ENCODE data around the gene KLHDC9.
A peak's percentile ranks its signal among the peaks of the same experiment; 100 is the strongest.

KLHDC9 gene

GRCh38 chr1:161074676-161075368 is 23.3 kb upstream of the KLHDC9 start:
- TF ChIP-seq TAF1 (IDR thresholded peaks at IDR 0.05; ENCODE audit: low read depth, low read length) (no peak), PAX5 (IDR thresholded peaks at IDR 0.05; ENCODE audit: insufficient read depth, low read length, severe bottlenecking) (no peak), POLR2A (IDR thresholded peaks at IDR 0.05; ENCODE audit: low read depth, low read length) (no peak), POLR2AphosphoS5 (IDR thresholded peaks at IDR 0.05; ENCODE audit: low read depth, low read length) (no peak), POU2F2 (IDR thresholded peaks at IDR 0.05; ENCODE audit: low read depth, low read length) (no peak), SPI1 (IDR thresholded peaks at IDR 0.05; ENCODE audit: low read depth, low read length) (no peak)
- peak; percentile 35 for FAIRE-seq
- no peak for DNase-seq (ENCODE audit: insufficient read length, low spot score)

- FAIRE-seq (no peak), DNase-seq (ENCODE audit: insufficient read length, low spot score) (no peak)
- TF ChIP-seq POU2F2 (IDR thresholded peaks at IDR 0.05; ENCODE audit: low read depth, low read length) (no peak), SPI1 (IDR thresholded peaks at IDR 0.05; ENCODE audit: low read depth, low read length) (no peak), PAX5 (IDR thresholded peaks at IDR 0.05; ENCODE audit: insufficient read depth, low read length, severe bottlenecking) (no peak), POLR2AphosphoS5 (IDR thresholded peaks at IDR 0.05; ENCODE audit: low read depth, low read length) (no peak), POLR2A (IDR thresholded peaks at IDR 0.05; ENCODE audit: low read depth, low read length) (no peak), TAF1 (IDR thresholded peaks at IDR 0.05; ENCODE audit: low read depth, low read length) (no peak)
These were observed 21.8 kb upstream of the KLHDC9 start for GRCh38 chr1:161076410-161076809.

GRCh38 chr1:161077426-161077825 is 20.7 kb upstream of the KLHDC9 start:
- DNase-seq (ENCODE audit: insufficient read length, low spot score), result no peak
- FAIRE-seq, result no peak

GRCh38 chr1:161079436-161080110 is 18.6 kb upstream of the KLHDC9 start:
- DNase-seq (ENCODE audit: insufficient read length, low spot score) (no peak), FAIRE-seq (no peak)
- TF ChIP-seq TAF1 (IDR thresholded peaks at IDR 0.05; ENCODE audit: low read depth, low read length) (no peak), PAX5 (IDR thresholded peaks at IDR 0.05; ENCODE audit: insufficient read depth, low read length, severe bottlenecking) (no peak), POLR2AphosphoS5 (IDR thresholded peaks at IDR 0.05; ENCODE audit: low read depth, low read length) (no peak), SPI1 (IDR thresholded peaks at IDR 0.05; ENCODE audit: low read depth, low read length) (no peak), POLR2A (IDR thresholded peaks at IDR 0.05; ENCODE audit: low read depth, low read length) (no peak), POU2F2 (IDR thresholded peaks at IDR 0.05; ENCODE audit: low read depth, low read length) (no peak)

More at GRCh38 chr1:161077426-161077825, 20.7 kb upstream of the KLHDC9 start:
- TF ChIP-seq POLR2AphosphoS5 (IDR thresholded peaks at IDR 0.05; ENCODE audit: low read depth, low read length) (no peak), TAF1 (IDR thresholded peaks at IDR 0.05; ENCODE audit: low read depth, low read length) (no peak), POLR2A (IDR thresholded peaks at IDR 0.05; ENCODE audit: low read depth, low read length) (no peak), PAX5 (IDR thresholded peaks at IDR 0.05; ENCODE audit: insufficient read depth, low read length, severe bottlenecking) (no peak), SPI1 (IDR thresholded peaks at IDR 0.05; ENCODE audit: low read depth, low read length) (no peak), POU2F2 (IDR thresholded peaks at IDR 0.05; ENCODE audit: low read depth, low read length) (no peak)

GRCh38 chr1:161080441-161081405 is 17.4 kb upstream of the KLHDC9 start:
- FAIRE-seq, result no peak
- DNase-seq (ENCODE audit: insufficient read length, low spot score), result no peak
- no peak for TF ChIP-seq POLR2AphosphoS5 (IDR thresholded peaks at IDR 0.05; ENCODE audit: low read depth, low read length)
- TF ChIP-seq TAF1 (IDR thresholded peaks at IDR 0.05; ENCODE audit: low read depth, low read length), result no peak
- no peak for TF ChIP-seq POLR2A (IDR thresholded peaks at IDR 0.05; ENCODE audit: low read depth, low read length)
- no peak for TF ChIP-seq SPI1 (IDR thresholded peaks at IDR 0.05; ENCODE audit: low read depth, low read length)

GRCh38 chr1:161081519-161081918 is 16.6 kb upstream of the KLHDC9 start:
- FAIRE-seq (no peak), DNase-seq (ENCODE audit: insufficient read length, low spot score) (no peak)
- TF ChIP-seq SPI1 (IDR thresholded peaks at IDR 0.05; ENCODE audit: low read depth, low read length) (no peak), PAX5 (IDR thresholded peaks at IDR 0.05; ENCODE audit: insufficient read depth, low read length, severe bottlenecking) (no peak), POU2F2 (IDR thresholded peaks at IDR 0.05; ENCODE audit: low read depth, low read length) (no peak), TAF1 (IDR thresholded peaks at IDR 0.05; ENCODE audit: low read depth, low read length) (no peak), POLR2A (IDR thresholded peaks at IDR 0.05; ENCODE audit: low read depth, low read length) (no peak), POLR2AphosphoS5 (IDR thresholded peaks at IDR 0.05; ENCODE audit: low read depth, low read length) (no peak)

- FAIRE-seq (no peak), DNase-seq (ENCODE audit: insufficient read length, low spot score) (no peak)
- TF ChIP-seq SPI1 (IDR thresholded peaks at IDR 0.05; ENCODE audit: low read depth, low read length) (no peak), PAX5 (IDR thresholded peaks at IDR 0.05; ENCODE audit: insufficient read depth, low read length, severe bottlenecking) (no peak), TAF1 (IDR thresholded peaks at IDR 0.05; ENCODE audit: low read depth, low read length) (no peak), POU2F2 (IDR thresholded peaks at IDR 0.05; ENCODE audit: low read depth, low read length) (no peak), POLR2AphosphoS5 (IDR thresholded peaks at IDR 0.05; ENCODE audit: low read depth, low read length) (no peak), POLR2A (IDR thresholded peaks at IDR 0.05; ENCODE audit: low read depth, low read length) (no peak)
These were observed 15.7 kb upstream of the KLHDC9 start for GRCh38 chr1:161082483-161082882.

- FAIRE-seq (peak; percentile 40), DNase-seq (ENCODE audit: insufficient read length, low spot score) (no peak)
- TF ChIP-seq POLR2A (IDR thresholded peaks at IDR 0.05; ENCODE audit: low read depth, low read length) (no peak), TAF1 (IDR thresholded peaks at IDR 0.05; ENCODE audit: low read depth, low read length) (no peak), PAX5 (IDR thresholded peaks at IDR 0.05; ENCODE audit: insufficient read depth, low read length, severe bottlenecking) (no peak), SPI1 (IDR thresholded peaks at IDR 0.05; ENCODE audit: low read depth, low read length) (no peak), POU2F2 (IDR thresholded peaks at IDR 0.05; ENCODE audit: low read depth, low read length) (no peak), POLR2AphosphoS5 (IDR thresholded peaks at IDR 0.05; ENCODE audit: low read depth, low read length) (no peak)
These were observed 15.0 kb upstream of the KLHDC9 start for GRCh38 chr1:161082996-161083747.
